Nephron progenitor cell (in vitro differentiated cells): Measurements from ENCODE around the gene CYTIP.

ENCODE experiments used
- DNase-seq: peaks from one replicate; pipeline ENCODE4 v3.0.0; 2021
- H3K27ac Mint-ChIP-seq: 2 replicates; pipeline ENCODE4 v1.8.0; 2021; ENCODE audit warnings: mild to moderate bottlenecking, moderate library complexity, mixed read lengths
- H3K27me3 Mint-ChIP-seq: 2 replicates; pipeline ENCODE4 v1.8.0; 2021; ENCODE audit warnings: mild to moderate bottlenecking, low read depth, mixed read lengths; ENCODE audit not compliant: poor library complexity
- H3K36me3 Mint-ChIP-seq: 2 replicates; pipeline ENCODE4 v1.8.0; 2021; ENCODE audit warnings: low read depth, mixed read lengths
- H3K4me1 Mint-ChIP-seq: 2 replicates; pipeline ENCODE4 v1.8.0; 2021; ENCODE audit warnings: mixed read lengths
- H3K4me3 Mint-ChIP-seq: 2 replicates; pipeline ENCODE4 v1.8.0; 2021; ENCODE audit warnings: mild to moderate bottlenecking, moderate library complexity, mixed read lengths
- H3K9me3 Mint-ChIP-seq: 2 replicates; pipeline ENCODE4 v1.8.0; 2021; ENCODE audit warnings: mild to moderate bottlenecking, moderate library complexity, mixed read lengths
- CTCF ChIP-seq: fragments of 200-600 bp; sonication (generic); IDR thresholded peaks from 2 replicates; pipeline ENCODE4 v1.5.0; 2021; ENCODE audit warnings: antibody characterized with exemption

Gene CYTIP

GRCh38 chr2:157459486-157459885, 15.6 kb upstream of the CYTIP start:
- Mint-ChIP-seq H3K27me3 (no peaks in the 10 kb centered on the region), H3K36me3 (no peaks in the 10 kb centered on the region), H3K4me3 (no peak overlapping the region), H3K9me3 (no peaks in the 10 kb centered on the region), H3K27ac (peak overlapping the region; percentile 16), H3K4me1 (peaks cover 25% of the 10 kb centered on the region)
- DNase-seq, result no peak
- TF ChIP-seq CTCF, result no peak

GRCh38 chr2:157447741-157448140, 3.9 kb upstream of the CYTIP start:
- DNase-seq, result no peak
- Mint-ChIP-seq H3K36me3 (no peaks in the 10 kb centered on the region), H3K9me3 (no peaks in the 10 kb centered on the region), H3K27me3 (no peaks in the 10 kb centered on the region), H3K4me3 (no peak overlapping the region), H3K4me1 (peaks cover 4% of the 10 kb centered on the region), H3K27ac (no peak overlapping the region)
- no peak for TF ChIP-seq CTCF

GRCh38 chr2:157447031-157447430, 3.1 kb upstream of the CYTIP start:
- Mint-ChIP-seq H3K4me1 (peaks cover 4% of the 10 kb centered on the region), H3K27me3 (no peaks in the 10 kb centered on the region), H3K9me3 (no peaks in the 10 kb centered on the region), H3K27ac (no peak overlapping the region), H3K36me3 (no peaks in the 10 kb centered on the region), H3K4me3 (no peak overlapping the region)
- no peak for DNase-seq
- TF ChIP-seq CTCF, result no peak

GRCh38 chr2:157444641-157445040, 752 bp upstream of the CYTIP start:
- Mint-ChIP-seq H3K4me3 (no peak overlapping the region), H3K4me1 (peaks cover 16% of the 10 kb centered on the region), H3K27ac (no peak overlapping the region), H3K36me3 (no peaks in the 10 kb centered on the region), H3K9me3 (no peaks in the 10 kb centered on the region), H3K27me3 (no peaks in the 10 kb centered on the region)
- DNase-seq, result no peak
- no peak for TF ChIP-seq CTCF

- Mint-ChIP-seq H3K36me3 (no peaks in the 10 kb centered on the region), H3K4me1 (peaks cover 16% of the 10 kb centered on the region), H3K9me3 (no peaks in the 10 kb centered on the region), H3K27ac (no peak overlapping the region), H3K4me3 (no peak overlapping the region), H3K27me3 (no peaks in the 10 kb centered on the region)
- no peak for TF ChIP-seq CTCF
- no peak for DNase-seq
Measured at GRCh38 chr2:157443090-157443489, 799 bp downstream of the CYTIP start.

GRCh38 chr2:157442636-157443035, 1.3 kb downstream of the CYTIP start:
- no peaks in the 10 kb centered on the region for H3K27me3 Mint-ChIP-seq
- H3K36me3 Mint-ChIP-seq, result no peaks in the 10 kb centered on the region
- TF ChIP-seq CTCF, result no peak
- peaks cover 16% of the 10 kb centered on the region for H3K4me1 Mint-ChIP-seq
- no peak overlapping the region for H3K27ac Mint-ChIP-seq
- H3K9me3 Mint-ChIP-seq, result no peaks in the 10 kb centered on the region
- no peak for DNase-seq
- no peak overlapping the region for H3K4me3 Mint-ChIP-seq
